Esophagus squamous epithelium (tissue), 4 donors: ENCODE results near the gene FAM171A1.

ENCODE experiments used
- POLR2A ChIP-seq, 4 donors: fragments of 450-650 bp; IDR thresholded peaks; one replicate each; pipeline ENCODE4 v1.6.1; 2017; ENCODE audit warnings: antibody characterized with exemption in 4 of 4, mild to moderate bottlenecking in 4 of 4, moderate library complexity in 3 of 4
- TF ChIP-seq, protein P1 (sequence below), 6 experiments: fragments of 450-650 bp in 4 of 6; fragments of 200-600 bp in 2 of 6; sonication (generic) in 2 of 6; IDR thresholded peaks; one replicate each; pipeline ENCODE4 v1.5.1; 2016 to 2019; ENCODE audit warnings: antibody characterized with exemption in 6 of 6, mild to moderate bottlenecking in 4 of 6, moderate library complexity in 4 of 6

DNA sequence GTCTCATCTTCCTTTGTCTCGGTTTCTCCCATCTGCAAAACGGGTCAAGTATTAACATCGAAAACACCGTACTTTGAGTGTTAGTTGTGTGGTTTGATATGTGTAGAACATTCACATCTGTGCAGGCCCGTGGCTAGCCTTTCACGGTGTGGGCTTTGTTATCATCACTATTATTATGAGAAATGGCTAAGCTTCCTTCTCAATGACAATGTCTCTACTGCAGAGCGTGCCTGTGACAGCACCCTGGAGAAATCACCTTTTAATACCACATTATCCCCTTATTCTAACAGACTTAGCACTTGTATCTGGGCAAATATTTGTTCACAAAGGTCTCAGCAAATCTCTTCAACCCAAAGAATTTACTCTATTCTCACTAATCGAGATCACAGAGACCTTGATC lies 55.8 kb downstream of the FAM171A1 start:
- TF ChIP-seq, protein P1, sequence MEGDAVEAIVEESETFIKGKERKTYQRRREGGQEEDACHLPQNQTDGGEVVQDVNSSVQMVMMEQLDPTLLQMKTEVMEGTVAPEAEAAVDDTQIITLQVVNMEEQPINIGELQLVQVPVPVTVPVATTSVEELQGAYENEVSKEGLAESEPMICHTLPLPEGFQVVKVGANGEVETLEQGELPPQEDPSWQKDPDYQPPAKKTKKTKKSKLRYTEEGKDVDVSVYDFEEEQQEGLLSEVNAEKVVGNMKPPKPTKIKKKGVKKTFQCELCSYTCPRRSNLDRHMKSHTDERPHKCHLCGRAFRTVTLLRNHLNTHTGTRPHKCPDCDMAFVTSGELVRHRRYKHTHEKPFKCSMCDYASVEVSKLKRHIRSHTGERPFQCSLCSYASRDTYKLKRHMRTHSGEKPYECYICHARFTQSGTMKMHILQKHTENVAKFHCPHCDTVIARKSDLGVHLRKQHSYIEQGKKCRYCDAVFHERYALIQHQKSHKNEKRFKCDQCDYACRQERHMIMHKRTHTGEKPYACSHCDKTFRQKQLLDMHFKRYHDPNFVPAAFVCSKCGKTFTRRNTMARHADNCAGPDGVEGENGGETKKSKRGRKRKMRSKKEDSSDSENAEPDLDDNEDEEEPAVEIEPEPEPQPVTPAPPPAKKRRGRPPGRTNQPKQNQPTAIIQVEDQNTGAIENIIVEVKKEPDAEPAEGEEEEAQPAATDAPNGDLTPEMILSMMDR (IDR thresholded peaks at IDR 0.05), result no peak
- TF ChIP-seq POLR2A (IDR thresholded peaks at IDR 0.05), result no peak
